ENCODE data around the gene LPAR2. TPM values are rescaled to one million over a fixed set of nuclear protein-coding genes. Genes with fewer than 3 reads are reported as not detected.
A peak's percentile ranks its signal among the peaks of the same experiment; 100 is the strongest.

The LPAR2 gene
- total and polyA plus RNA-seq, 11 donors, result 0.24 to 6.1 (median 0.74) TPM; not detected in 1

DNA sequence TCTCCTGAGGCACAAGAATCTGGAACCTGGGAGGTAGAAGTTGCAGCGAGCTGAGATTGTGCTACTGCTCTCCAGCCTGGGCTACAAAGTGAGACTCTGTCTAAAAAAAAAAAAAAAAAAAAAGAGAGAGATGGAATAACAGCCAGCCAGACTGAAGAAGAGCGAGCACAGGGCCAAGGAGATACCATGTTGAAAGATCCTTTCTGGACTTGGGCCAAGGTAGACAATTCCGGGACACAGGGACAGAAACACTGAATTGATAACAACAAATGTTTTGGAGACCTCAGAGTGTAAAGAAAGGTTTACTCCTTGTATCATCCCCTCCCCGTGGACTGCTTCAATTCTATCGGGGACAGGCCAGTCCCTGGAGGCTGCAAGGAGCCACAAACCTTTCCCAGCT, 4.6 kb downstream of the LPAR2 start:
- no peak for ATAC-seq
- 65 to 84% (median 76%) methylated on average over 5 of the region's 5 CpGs for WGBS, 4 donors
- TF ChIP-seq, protein P1, sequence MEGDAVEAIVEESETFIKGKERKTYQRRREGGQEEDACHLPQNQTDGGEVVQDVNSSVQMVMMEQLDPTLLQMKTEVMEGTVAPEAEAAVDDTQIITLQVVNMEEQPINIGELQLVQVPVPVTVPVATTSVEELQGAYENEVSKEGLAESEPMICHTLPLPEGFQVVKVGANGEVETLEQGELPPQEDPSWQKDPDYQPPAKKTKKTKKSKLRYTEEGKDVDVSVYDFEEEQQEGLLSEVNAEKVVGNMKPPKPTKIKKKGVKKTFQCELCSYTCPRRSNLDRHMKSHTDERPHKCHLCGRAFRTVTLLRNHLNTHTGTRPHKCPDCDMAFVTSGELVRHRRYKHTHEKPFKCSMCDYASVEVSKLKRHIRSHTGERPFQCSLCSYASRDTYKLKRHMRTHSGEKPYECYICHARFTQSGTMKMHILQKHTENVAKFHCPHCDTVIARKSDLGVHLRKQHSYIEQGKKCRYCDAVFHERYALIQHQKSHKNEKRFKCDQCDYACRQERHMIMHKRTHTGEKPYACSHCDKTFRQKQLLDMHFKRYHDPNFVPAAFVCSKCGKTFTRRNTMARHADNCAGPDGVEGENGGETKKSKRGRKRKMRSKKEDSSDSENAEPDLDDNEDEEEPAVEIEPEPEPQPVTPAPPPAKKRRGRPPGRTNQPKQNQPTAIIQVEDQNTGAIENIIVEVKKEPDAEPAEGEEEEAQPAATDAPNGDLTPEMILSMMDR (IDR thresholded peaks at IDR 0.05), result no peak
- no peak for TF ChIP-seq POLR2A (IDR thresholded peaks at IDR 0.05)

GRCh38 chr19:19619849-19620210, 8.2 kb downstream of the LPAR2 start:
- no peak for ATAC-seq
- H3K36me3 ChIP-seq, result no peaks in the 10 kb centered on the region
- peaks cover 3 to 30% (median 12%) of the 10 kb centered on the region in 9 donors for H3K27me3 ChIP-seq
- TF ChIP-seq, protein P1 (IDR thresholded peaks at IDR 0.05), result no peak
- no peak for TF ChIP-seq POLR2A (IDR thresholded peaks at IDR 0.05)
- no peak overlapping the region for H3K4me3 ChIP-seq
- H3K9me3 ChIP-seq, result no peaks in the 10 kb centered on the region
- no peak overlapping the region for H3K27ac ChIP-seq
- H3K4me1 ChIP-seq, result peaks cover 0 to 11% (median 0%) of the 10 kb centered on the region in 12 donors
- DNase-seq, result no peak
- 59 to 73% (median 64%) methylated on average over 7 of the region's 7 CpGs for WGBS, 4 donors
- intact Hi-C loops (cut with DNase I), result no loop called here

More for the DNA sequence above, 4.6 kb downstream of the LPAR2 start:
- no peak for DNase-seq
- H3K36me3 ChIP-seq, result no peaks in the 10 kb centered on the region
- peaks cover 0 to 21% (median 10%) of the 10 kb centered on the region in 9 donors for H3K27me3 ChIP-seq
- H3K4me1 ChIP-seq, result peaks cover 0 to 18% (median 7%) of the 10 kb centered on the region in 12 donors
- H3K27ac ChIP-seq, result no peak overlapping the region
- intact Hi-C loops (cut with DNase I), result no loop called here
- no peaks in the 10 kb centered on the region for H3K9me3 ChIP-seq
- no peak overlapping the region for H3K4me3 ChIP-seq

DNA sequence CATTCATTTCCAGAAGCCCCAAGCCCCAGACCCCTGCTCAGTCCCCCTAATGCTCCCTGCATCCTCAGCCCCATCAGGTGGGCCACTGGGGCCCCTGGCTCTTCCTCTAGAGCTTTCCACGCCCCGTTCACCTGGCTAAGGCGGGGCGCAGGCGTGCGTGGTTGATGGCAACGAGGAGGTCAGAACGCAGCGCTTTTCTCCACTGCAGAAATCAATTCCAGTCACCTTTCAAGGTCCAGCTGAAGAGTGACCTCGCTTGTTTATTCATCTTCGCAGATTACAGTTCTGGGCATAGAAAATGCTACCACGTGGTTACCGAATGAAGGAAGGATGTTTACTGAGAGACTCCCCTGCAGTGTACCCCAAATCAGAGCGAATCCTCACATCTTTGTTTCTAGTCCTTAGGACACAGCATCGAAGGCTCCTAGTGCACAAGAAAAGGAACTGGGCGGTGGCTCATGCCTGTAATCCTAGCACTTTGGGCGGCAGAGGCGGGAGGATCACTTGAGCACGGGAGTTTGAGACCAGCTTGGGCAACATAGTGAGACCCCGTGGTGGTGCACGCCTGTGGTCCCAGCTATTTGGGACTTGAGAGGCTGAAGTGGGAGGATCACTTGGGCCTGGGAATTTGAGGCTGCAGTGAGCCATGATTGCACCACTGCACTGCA, 8.7 kb downstream of the LPAR2 start:
- Histone ChIP-seq H3K9me3 (no peaks in the 10 kb centered on the region), H3K27me3 (peaks cover 4 to 32% (median 12%) of the 10 kb centered on the region in 9 donors), H3K4me1 (peaks cover 0 to 11% (median 0%) of the 10 kb centered on the region in 12 donors), H3K4me3 (no peak overlapping the region), H3K27ac (no peak overlapping the region), H3K36me3 (no peaks in the 10 kb centered on the region)
- ATAC-seq, result no peak
- TF ChIP-seq, protein P1 (IDR thresholded peaks at IDR 0.05), result no peak
- TF ChIP-seq POLR2A (IDR thresholded peaks at IDR 0.05), result no peak
- no peak for DNase-seq
- 59 to 67% (median 65%) methylated on average over 21 of the region's 21 CpGs for WGBS, 4 donors
- intact Hi-C loops (cut with DNase I), result no loop called here

GRCh38 chr19:19618219-19619051, 9.6 kb downstream of the LPAR2 start, which contains the start of gene PBX4:
Gene PBX4 (minus strand): TSS chr19:19618687. CDS start chr19:19618629, 58 bp downstream.
- WGBS, 4 donors, result 5 to 12% (median 8%) methylated on average over 33 to 80 of the region's 80 CpGs
- Histone ChIP-seq H3K4me1 (peaks cover 0 to 11% (median 0%) of the 10 kb centered on the region in 12 donors), H3K27ac (no peak within 1 kb of the TSS), H3K36me3 (no peaks in the 10 kb centered on the region), H3K9me3 (no peaks in the 10 kb centered on the region), H3K27me3 (peaks cover 4 to 38% (median 12%) of the 10 kb centered on the region in 9 donors), H3K4me3 (peak within 1 kb of the TSS in 9 of 12 donors; percentile 5 to 62 (median 37))
- intact Hi-C loops (cut with DNase I), result no loop called here
- peak; percentile 81 to 99 (median 98) for ATAC-seq
- DNase-seq, result peak; percentile 87 to 97 (median 90)
- TF ChIP-seq POLR2A (IDR thresholded peaks at IDR 0.05), result no peak
- TF ChIP-seq, protein P1 (IDR thresholded peaks at IDR 0.05), result no peak
